LoVo (cell line): Measurements from ENCODE around the gene APP.

Source experiments
- DNase-seq: peaks from one replicate; pipeline ENCODE4 v3.0.0-alpha.2; 2016; ENCODE audit warnings: low spot score

Gene APP

DNA sequence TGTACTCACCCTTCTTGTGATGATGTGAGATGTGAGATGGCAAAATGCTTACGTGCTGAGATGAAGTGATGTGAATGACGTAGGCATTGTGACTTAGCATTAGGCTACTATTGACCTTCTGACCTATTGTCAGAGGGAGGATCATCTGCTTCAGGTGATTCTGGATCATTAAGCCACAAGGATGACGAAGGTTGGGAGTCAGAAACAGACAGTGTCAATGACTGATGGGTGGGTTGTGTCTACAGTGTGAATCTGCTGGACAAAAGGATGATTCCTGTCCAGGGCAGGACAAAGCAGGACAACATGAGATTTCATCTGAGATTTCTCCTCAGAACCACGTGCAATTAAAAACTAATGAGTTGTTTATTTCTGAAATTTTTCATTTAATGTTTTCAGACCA, 306.8 kb downstream of the APP start:
- DNase-seq: no peak

- DNase-seq: no peak
These were observed 307.5 kb downstream of the APP start for GRCh38 chr21:25863031-25863430.

DNA sequence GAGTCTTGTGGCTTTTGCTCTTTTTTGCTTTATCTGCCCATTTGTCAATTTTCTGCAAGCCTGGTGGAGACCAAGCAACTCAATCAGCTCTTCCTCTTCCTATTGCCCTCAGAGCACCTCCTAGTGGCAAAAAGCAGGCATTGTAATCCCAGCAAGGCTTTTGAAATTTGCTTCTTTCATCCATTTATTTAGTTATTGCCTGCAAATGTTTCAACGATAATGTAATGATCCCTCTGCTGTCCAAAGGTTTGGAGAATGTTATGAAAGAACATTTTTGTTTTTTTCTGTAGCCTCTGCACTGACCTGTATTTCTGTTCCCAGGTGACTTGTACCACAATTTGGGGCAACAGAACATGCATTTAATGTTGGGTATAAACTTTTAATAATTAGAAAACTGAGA, 308.0 kb downstream of the APP start:
- DNase-seq: no peak

DNA sequence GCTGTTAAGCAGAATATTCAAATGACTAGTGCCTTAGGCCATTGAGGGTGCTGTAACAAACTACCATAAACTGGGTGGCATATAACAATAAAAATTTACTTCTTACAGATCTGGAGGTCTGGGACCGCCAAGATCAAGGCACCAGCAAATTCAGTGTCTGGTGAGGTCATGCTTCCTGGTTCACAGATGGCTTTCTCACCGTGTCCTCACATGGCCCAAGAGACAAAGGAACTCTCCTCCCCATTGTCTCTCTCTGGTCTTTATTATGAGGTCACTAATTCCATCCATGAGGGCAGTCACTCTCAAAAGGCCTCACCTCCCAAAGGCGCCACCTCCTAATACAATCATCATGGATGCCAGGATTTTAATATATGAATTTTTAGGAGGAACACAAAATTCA, 308.5 kb downstream of the APP start:
- DNase-seq: no peak

DNA sequence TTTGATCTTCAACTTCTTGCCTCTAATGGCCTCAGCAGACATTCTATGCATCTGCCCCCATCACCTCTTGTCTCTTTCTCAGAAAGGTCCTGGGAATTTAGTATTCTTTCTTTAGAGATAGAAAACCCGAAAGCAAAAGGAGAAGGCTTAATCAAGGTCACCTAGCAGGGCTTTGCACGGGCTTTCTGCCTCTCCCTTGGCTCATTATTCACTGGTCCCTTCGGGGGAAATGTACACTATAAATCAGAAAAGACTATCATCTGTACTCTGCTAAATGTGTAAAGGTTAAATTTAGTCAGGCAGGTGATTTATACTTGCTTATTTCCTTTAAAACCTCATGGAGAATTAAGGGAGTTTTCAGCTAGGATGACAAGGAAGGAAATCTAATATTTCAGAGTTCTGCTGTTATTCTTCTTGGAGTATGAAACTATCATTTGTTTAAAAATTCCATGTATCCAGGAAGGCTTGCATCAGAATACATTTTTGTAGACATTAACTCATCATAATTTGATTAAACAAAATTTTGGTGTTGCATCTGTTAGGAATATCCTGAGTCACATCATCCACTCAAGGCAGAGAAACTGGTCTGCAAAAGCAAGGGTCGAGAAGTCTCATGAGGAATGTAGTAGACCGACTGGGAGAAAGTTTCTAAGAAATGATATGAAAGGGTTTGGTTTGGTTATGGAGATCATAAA, 311.2 kb downstream of the APP start:
- DNase-seq: no peak

DNA sequence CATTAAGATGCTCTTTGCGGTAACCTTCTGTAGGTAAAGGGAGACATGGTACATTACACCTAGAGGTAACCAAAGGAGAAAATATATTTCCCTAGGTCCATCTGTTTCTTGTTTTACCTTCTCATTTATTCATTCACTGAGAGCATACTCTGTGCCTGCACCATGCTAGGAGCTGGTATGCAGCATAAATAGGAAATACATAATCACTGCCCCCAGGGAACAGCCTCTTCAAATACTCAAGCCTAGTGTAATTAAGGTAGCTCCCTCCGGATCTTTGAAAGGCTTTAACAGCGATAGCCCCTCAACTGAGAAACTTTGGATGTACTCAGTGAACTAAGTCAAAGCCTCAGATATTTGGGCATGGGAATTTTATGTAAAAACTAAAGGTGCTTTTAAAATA, 312.2 kb downstream of the APP start:
- DNase-seq: no peak

DNA sequence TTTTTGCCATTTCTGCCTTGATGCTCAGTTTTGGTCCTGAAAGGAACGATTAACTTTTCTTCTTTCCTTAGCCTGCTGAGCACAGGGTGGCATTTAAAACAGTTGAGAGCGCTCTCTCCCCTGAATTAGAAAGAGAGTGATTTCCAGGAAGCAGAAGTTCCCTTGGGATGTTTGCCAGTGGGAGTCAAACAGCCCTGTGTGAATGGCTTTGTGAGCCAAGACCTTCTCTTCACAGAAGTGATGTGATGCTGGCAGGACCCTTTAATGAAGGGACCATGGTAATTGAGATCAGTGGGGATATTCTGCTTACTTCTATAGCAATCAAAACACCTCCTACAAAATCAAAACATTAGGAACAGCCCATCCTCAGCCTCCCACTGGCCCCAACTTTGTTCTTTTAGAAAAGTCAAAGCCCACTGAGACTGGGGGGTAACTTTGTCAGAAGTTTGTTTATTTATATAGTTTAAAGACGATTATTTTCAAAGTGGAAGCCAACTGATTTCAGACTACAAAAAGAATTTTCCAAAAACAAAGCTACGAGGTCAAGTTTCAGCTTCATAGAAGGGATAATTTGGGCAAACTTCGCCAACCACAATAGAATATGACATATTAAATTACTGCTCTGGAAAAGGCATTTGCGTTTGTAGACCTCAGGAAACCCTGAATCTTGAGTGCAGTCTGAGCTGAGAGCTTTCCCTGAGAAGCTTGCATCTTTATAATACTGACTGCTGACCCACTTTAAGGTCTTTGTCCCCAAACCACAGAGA, 313.1 kb downstream of the APP start:
- no peak for DNase-seq

DNA sequence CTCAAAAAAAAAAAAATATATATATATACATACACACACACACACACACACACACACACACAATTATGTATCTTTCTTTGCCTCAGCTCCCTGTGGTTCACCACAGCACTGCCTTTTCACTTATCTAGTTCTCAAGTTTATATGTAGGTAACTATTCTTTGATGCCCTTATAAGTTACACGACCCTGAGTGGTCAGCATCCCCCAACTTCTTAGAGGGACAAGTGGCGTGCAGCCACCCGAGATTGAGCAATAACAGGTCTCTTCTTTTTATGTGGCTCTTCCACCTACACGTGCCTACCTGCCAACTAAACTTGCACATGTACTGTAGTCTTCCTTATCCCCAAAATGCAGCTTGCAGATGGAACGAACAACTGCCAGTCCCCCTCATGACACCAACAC, 315.0 kb downstream of the APP start:
- DNase-seq: no peak

- DNase-seq: no peak
These were observed 320.3 kb downstream of the APP start for GRCh38 chr21:25850126-25850842.

- DNase-seq: no peak
These were observed 322.3 kb downstream of the APP start for GRCh38 chr21:25848309-25848708.

- no peak for DNase-seq
These were observed 324.8 kb downstream of the APP start for GRCh38 chr21:25845729-25846256.

DNA sequence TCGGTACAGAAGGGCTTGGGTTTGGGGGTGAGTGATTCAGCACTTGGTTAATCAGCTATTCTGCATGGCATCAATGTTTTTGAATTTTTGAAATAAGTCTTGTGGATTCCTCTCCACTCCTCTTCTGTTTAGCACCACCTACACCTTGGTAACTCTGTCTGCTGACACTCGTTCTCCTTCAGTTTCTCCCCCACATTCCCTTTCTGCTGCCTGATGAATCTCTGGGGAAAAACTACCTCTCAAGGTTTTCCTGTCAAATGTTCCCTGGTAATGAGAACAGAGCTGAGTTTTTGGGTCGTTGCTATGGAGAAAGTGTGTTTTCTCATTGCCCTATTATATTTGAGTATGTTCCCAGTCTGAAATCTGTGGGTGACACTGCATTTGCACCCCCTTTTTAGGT, 327.6 kb downstream of the APP start:
- no peak for DNase-seq

GRCh38 chr21:25838809-25839208, 331.8 kb downstream of the APP start:
- no peak for DNase-seq

DNA sequence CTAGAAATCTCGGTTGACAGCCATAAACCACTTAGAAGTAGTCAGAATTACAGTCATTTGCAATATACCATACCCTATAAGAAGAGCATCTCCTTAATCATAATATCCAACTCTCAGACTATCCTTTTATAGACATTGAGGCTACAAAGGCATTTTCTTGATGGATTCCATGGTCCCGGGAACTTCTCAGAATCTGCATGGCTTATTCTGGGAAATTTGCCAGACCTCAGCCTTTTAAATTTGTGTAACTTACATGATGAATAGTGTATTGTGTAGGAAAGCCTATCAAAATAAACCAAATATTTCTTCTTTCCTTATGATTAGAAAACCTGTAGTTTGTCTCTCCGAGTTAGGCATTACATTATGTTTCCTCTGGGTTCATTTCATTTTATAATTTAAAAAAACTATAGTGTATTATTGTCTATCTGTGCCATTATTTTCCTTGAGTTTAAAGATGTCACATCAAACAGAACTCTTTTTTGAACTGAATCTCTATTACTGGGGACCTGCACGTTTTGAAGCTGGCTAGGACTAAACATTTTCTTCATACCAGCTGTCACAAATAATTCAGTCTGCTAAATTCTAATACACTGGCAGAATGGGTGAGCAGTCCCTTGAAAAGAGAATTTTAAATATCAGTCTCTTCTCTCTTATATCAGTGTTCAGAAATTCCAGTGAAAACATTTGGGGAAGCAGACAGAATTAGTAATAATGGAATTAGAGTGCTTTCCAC, 332.9 kb downstream of the APP start:
- no peak for DNase-seq

GRCh38 chr21:25836396-25836795, 334.2 kb downstream of the APP start:
- no peak for DNase-seq

DNA sequence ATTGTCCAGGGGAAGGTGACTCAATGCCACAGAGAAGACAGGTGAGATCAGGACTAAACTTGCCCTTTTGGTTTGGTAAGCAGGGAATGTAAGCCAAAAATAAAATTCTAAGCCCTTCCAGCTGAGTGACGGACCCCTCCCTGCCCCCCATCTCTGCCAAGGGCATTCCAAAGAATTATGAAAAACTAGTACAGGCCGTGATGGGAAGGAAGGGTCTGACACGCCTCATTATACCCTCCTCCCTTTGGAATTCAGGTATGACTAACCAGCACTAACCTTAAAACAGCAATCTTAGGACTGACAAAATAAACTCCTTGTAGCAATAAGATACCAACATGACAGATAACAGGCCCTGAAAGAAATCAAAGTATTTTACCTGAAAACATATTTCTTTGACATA, 336.2 kb downstream of the APP start:
- DNase-seq: no peak

- no peak for DNase-seq
These were observed 339.1 kb downstream of the APP start for GRCh38 chr21:25831300-25831960.
